GM12864 (cell line): ENCODE results near the gene TNFSF8.

ENCODE experiments used
- DNase-seq: peaks from one replicate; pipeline ENCODE4 v3.0.0-alpha.2; 2011; ENCODE audit warnings: low read depth
- H3K4me3 ChIP-seq: 2 replicates; pipeline ENCODE4 v1.5.1; 2011; ENCODE audit warnings: mild to moderate bottlenecking, low read depth, low read length, control low read depth
- CTCF ChIP-seq: IDR thresholded peaks from 2 replicates; pipeline ENCODE4 v1.5.1; 2011; ENCODE audit warnings: low read depth, mild to moderate bottlenecking, moderate library complexity, low read length, control low read depth, inconsistent platforms; ENCODE audit errors: missing control alignments

TNFSF8 gene

DNA sequence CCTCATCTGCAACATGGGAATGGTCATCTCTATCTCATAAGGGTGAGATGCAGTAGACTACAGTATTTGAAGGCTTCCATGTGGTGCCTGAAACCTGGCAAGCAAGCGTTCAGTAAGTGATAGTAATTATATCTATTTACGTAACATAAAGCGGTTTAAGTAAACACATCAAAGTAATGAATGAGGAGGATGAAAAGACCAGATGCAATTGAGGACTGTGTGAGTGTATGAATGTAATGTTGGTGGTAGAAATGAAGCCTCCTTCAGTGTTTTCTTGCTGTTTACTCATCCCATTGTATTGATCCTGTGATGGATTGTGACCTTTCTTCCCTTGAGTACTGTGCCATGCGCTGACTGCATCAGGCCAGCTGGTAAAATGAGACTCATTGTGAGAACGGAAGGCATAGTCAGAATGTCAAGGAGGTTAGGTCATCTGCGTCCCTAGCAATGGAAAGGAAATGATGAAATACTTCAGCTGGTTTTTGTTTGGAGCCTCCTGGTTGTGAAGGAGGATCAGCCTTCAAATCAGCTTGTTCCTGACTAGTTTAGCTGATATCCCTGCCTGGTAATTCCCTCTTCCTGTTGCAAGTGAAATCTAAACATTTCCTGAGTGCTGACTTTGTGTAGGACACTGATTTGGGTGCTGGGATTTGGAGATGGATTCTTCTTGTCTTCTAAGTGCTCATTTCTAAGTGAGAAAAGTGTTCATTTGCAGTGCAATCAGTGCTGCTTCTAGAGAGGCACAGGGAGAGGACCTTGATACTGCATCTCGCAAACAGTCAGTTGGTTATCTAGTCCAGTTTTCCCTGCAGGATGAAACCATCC lies 35.6 kb downstream of the TNFSF8 start:
- no peak for TF ChIP-seq CTCF
- no peak for DNase-seq
- H3K4me3 ChIP-seq = no peak overlapping the region

DNA sequence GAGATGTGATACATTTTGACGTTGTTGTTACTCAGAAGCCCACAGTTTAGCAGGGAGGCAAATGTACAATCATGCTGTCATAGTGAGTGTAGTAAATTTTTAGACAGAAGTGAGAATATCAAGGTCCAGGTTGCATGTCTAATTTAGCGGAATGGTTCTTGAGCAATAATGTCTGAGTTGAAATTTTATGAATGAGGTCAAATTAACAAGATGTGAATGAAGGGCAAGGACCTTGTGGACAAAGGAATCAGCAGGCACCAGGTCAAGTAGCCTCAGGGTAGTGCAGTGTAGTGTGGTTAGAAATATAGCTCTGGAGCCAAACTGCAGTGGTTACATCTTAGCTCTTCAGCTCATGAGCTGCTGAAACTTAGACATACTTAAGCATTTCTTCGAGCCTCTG lies 36.2 kb downstream of the TNFSF8 start:
- TF ChIP-seq CTCF = no peak
- no peak for DNase-seq
- no peak overlapping the region for H3K4me3 ChIP-seq

- TF ChIP-seq CTCF = no peak
- H3K4me3 ChIP-seq = no peak overlapping the region
- DNase-seq = no peak
These were observed 37.0 kb downstream of the TNFSF8 start for GRCh38 chr9:114893221-114894010.

- no peak for TF ChIP-seq CTCF
These were observed 40.6 kb downstream of the TNFSF8 start for GRCh38 chr9:114889802-114890224.

DNA sequence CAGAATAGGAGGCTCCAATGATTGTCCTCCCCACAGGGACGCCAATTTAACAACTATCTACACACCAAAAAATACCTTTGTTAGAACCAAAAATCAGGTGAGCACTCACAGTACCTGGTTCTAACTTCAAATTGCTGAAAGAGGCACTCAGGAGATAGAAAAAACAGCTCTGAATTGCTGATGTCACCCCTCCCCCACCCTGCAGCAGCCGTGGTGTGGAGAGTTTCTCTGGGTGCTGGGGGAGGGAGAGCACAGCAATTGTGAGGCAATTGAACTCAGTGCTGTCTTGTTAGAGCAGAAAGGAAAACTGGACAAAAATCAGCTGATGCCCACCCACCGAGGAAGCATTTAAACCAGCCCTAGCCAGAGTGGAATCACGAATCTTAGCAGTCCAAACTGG lies 41.8 kb downstream of the TNFSF8 start:
- TF ChIP-seq CTCF = no peak
- no peak overlapping the region for H3K4me3 ChIP-seq
- DNase-seq = no peak

More at GRCh38 chr9:114889802-114890224, 40.6 kb downstream of the TNFSF8 start:
- no peak overlapping the region for H3K4me3 ChIP-seq
- no peak for DNase-seq

DNA sequence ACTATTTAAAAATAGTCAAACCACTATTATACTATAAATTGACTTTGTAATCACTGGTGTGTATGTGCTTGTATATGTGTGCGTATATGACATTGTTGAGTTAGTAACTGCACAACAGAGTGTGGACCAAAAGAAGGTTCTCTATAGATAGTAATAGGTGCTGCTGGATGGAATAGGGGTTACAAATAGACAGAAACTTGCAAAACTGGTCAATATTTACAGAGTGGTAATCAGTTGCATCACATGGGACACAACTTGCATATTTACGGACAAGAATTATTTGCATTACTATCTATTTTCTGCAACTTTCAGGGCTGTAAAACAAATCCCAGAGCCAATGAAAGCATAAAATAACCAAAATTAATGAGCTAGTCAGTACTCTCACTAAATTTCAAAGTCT lies 42.4 kb downstream of the TNFSF8 start:
- no peak for DNase-seq
- TF ChIP-seq CTCF = no peak
- no peak overlapping the region for H3K4me3 ChIP-seq
